ENCODE results near the gene GFI1B. TPM values are rescaled to one million over a fixed set of nuclear protein-coding genes. Genes with fewer than 3 reads are reported as not detected.

GFI1B gene
- total RNA-seq, 1 experiment from 2014 or later = not detected

GRCh38 chr9:133004091-133004998 is 25.9 kb downstream of the GFI1B start:
- TF ChIP-seq EZH2 (IDR thresholded peaks at IDR 0.05; ENCODE audit: borderline replicate concordance, low read depth, low read length, poor library complexity, severe bottlenecking) = no peak
- H3K4me1 ChIP-seq (ENCODE audit: insufficient read depth, low read length, poor library complexity, severe bottlenecking) = no peaks in the 10 kb centered on the region
- no peaks in the 10 kb centered on the region for H3K9me3 ChIP-seq (ENCODE audit: low read depth, low read length, poor library complexity, severe bottlenecking)
- ChIA-PET POLR2A (ENCODE audit: low non-redundant PET) (no interaction called here), CTCF (no interaction called here)
- no TSS peak for BruUV-seq (replicated peaks)
- H3K27ac ChIP-seq (ENCODE audit: low read depth, low read length, poor library complexity, severe bottlenecking) = no peak overlapping the region
- H3K36me3 ChIP-seq (ENCODE audit: insufficient read depth, low read length, poor library complexity, severe bottlenecking) = no peaks in the 10 kb centered on the region
- DNase-seq (ENCODE audit: low spot score) = no peak
- H3K27me3 ChIP-seq (replicated peaks; ENCODE audit: insufficient read depth, low read depth, low read length, poor library complexity) = peaks cover 13% of the 10 kb centered on the region
- intact Hi-C loops (cut with micrococcal nuclease; ENCODE audit: unreplicated experiment) = no loop called here
- H3K4me3 ChIP-seq (ENCODE audit: low read depth, low read length, poor library complexity, severe bottlenecking) = no peak overlapping the region

GRCh38 chr9:133004999-133005760 is 26.7 kb downstream of the GFI1B start:
- H3K27me3 ChIP-seq (replicated peaks; ENCODE audit: insufficient read depth, low read depth, low read length, poor library complexity) = peaks cover 7% of the 10 kb centered on the region
- no peak for TF ChIP-seq CTCF (conservative IDR thresholded peaks at IDR 0.05; ENCODE audit: low read depth, low read length)
- DNase-seq (ENCODE audit: low spot score) = no peak
- POLR2A ChIA-PET (ENCODE audit: low non-redundant PET) = no interaction called here
- H3K4me1 ChIP-seq (ENCODE audit: insufficient read depth, low read length, poor library complexity, severe bottlenecking) = no peaks in the 10 kb centered on the region
- CTCF ChIA-PET = no interaction called here
- H3K36me3 ChIP-seq (ENCODE audit: insufficient read depth, low read length, poor library complexity, severe bottlenecking) = no peaks in the 10 kb centered on the region
- intact Hi-C loops (cut with micrococcal nuclease; ENCODE audit: unreplicated experiment) = no loop called here
- no TSS peak for BruUV-seq (replicated peaks)
- H3K27ac ChIP-seq (ENCODE audit: low read depth, low read length, poor library complexity, severe bottlenecking) = no peak overlapping the region
- no peaks in the 10 kb centered on the region for H3K9me3 ChIP-seq (ENCODE audit: low read depth, low read length, poor library complexity, severe bottlenecking)
- no peak overlapping the region for H3K4me3 ChIP-seq (ENCODE audit: low read depth, low read length, poor library complexity, severe bottlenecking)

GRCh38 chr9:133005957-133006356 is 27.5 kb downstream of the GFI1B start:
- no peak for DNase-seq (ENCODE audit: low spot score)
- TF ChIP-seq CTCF (conservative IDR thresholded peaks at IDR 0.05; ENCODE audit: low read depth, low read length) (no peak), EZH2 (IDR thresholded peaks at IDR 0.05; ENCODE audit: borderline replicate concordance, low read depth, low read length, poor library complexity, severe bottlenecking) (no peak)
- no peaks in the 10 kb centered on the region for H3K4me1 ChIP-seq (ENCODE audit: insufficient read depth, low read length, poor library complexity, severe bottlenecking)
- intact Hi-C loops (cut with micrococcal nuclease; ENCODE audit: unreplicated experiment) = no loop called here
- ChIA-PET POLR2A (ENCODE audit: low non-redundant PET) (no interaction called here), CTCF (no interaction called here)
- H3K27ac ChIP-seq (ENCODE audit: low read depth, low read length, poor library complexity, severe bottlenecking) = no peak overlapping the region
- BruUV-seq (replicated peaks) = no TSS peak
- H3K4me3 ChIP-seq (ENCODE audit: low read depth, low read length, poor library complexity, severe bottlenecking) = no peak overlapping the region
- H3K9me3 ChIP-seq (ENCODE audit: low read depth, low read length, poor library complexity, severe bottlenecking) = no peaks in the 10 kb centered on the region
- H3K27me3 ChIP-seq (replicated peaks; ENCODE audit: insufficient read depth, low read depth, low read length, poor library complexity) = peaks cover 1% of the 10 kb centered on the region
- no peaks in the 10 kb centered on the region for H3K36me3 ChIP-seq (ENCODE audit: insufficient read depth, low read length, poor library complexity, severe bottlenecking)

All from A673 (cell line).